Spinal cord (tissue), 10 donors: ENCODE data around the gene TRPC4. TPM values are rescaled to one million over a fixed set of nuclear protein-coding genes. Genes with fewer than 3 reads are reported as not detected.

ENCODE experiments used
- DNase-seq, 6 donors: peaks; one replicate each; pipeline versions ENCODE4 v3.0.0 to v3.0.0-alpha.2; 2013 to 2015; ENCODE audit warnings: low spot score in 6 of 6, low read depth in 4 of 6
- H3K27ac ChIP-seq: one replicate; pipeline ENCODE4 v1.5.1; 2013; ENCODE audit warnings: low read depth, low read length, control low read depth
- H3K27me3 ChIP-seq: one replicate; pipeline ENCODE4 v1.6.1; 2013; ENCODE audit warnings: low read length; ENCODE audit not compliant: control insufficient read depth, insufficient read depth
- H3K36me3 ChIP-seq: one replicate; pipeline ENCODE4 v1.6.1; 2013; ENCODE audit warnings: low read length; ENCODE audit not compliant: control insufficient read depth, insufficient read depth
- H3K4me1 ChIP-seq: one replicate; pipeline ENCODE4 v1.6.1; 2013; ENCODE audit warnings: low read length; ENCODE audit not compliant: control insufficient read depth, insufficient read depth
- H3K4me3 ChIP-seq: one replicate; pipeline ENCODE4 v1.5.1; 2013; ENCODE audit warnings: low read depth, low read length, control low read depth
- H3K9me3 ChIP-seq: one replicate; pipeline ENCODE4 v1.6.1; 2013; ENCODE audit warnings: low read length; ENCODE audit not compliant: control insufficient read depth, insufficient read depth
- WGBS: methylation state at CpG from one replicate; pipeline ENCODE4 v1.1.5; 2013; ENCODE audit warnings: missing lambda C conversion rate; ENCODE audit not compliant: insufficient coverage; 5-methylcytosine and 5-hydroxymethylcytosine counted together
- long read RNA-seq, 4 donors: transcript quantifications; one replicate each; lab custom pipeline, GENCODE V29; 2026
- polyA plus RNA-seq, 2 donors: library from polyadenylated mRNA; unstranded; fragments of 120-200 nt; gene quantifications; one replicate each; pipeline ENCODE4 v1.2.1, GENCODE V29; 2013; ENCODE audit not compliant: insufficient read length in 2 of 2
- total RNA-seq, 2 donors: library from RNA; depleted of rRNA in 1 of 2; stranded (reverse); fragments of 120-200 nt in 1 of 2; fragments of >200 nt in 1 of 2; gene quantifications; one replicate each; pipeline versions ENCODE4 v1.2.3 to v1.2.4, GENCODE V29; 2013 to 2014
- donor health status: healthy.

Gene TRPC4
- total RNA-seq (10 to 100 TPM in 1 of 2 donors, 1 to 10 TPM in 1; 5.2 to 10.6 TPM), polyA plus RNA-seq (1 to 10 TPM; 3.9 to 5.1 TPM)
- long read RNA-seq, donor 1 = 0 reads
- long read RNA-seq, donor 2 = 0 reads
- long read RNA-seq, donor 3 = 0 reads
- long read RNA-seq, donor 4 = 0 reads

GRCh38 chr13:37869756-37870488 lies at the start of gene TRPC4:
Gene TRPC4, minus strand, starts transcription at chr13:37869772. Its CDS starts 86,439 bp downstream, at chr13:37783333.
- H3K9me3 ChIP-seq = no peaks in the 10 kb centered on the region
- H3K27ac ChIP-seq = peak within 1 kb of the TSS; percentile 61
- no peaks in the 10 kb centered on the region for H3K36me3 ChIP-seq
- H3K4me3 ChIP-seq = peak within 1 kb of the TSS; percentile 71
- peak; percentile 60 to 97 (median 69) for DNase-seq
- WGBS = 1% methylated on average over 37 of the region's 43 CpGs
- peaks cover 14% of the 10 kb centered on the region for H3K27me3 ChIP-seq
- peaks cover 15% of the 10 kb centered on the region for H3K4me1 ChIP-seq

- H3K4me3 ChIP-seq = no peak overlapping the region
- no peak overlapping the region for H3K27ac ChIP-seq
- no peaks in the 10 kb centered on the region for H3K4me1 ChIP-seq
- no peaks in the 10 kb centered on the region for H3K36me3 ChIP-seq
- H3K9me3 ChIP-seq = no peaks in the 10 kb centered on the region
- no peaks in the 10 kb centered on the region for H3K27me3 ChIP-seq
- DNase-seq = no peak
- WGBS = 59% methylated on average over 2 of the region's 4 CpGs
These were observed 49.2 kb upstream of the TRPC4 start for GRCh38 chr13:37918751-37919150.

GRCh38 chr13:37918116-37918714 lies 48.6 kb upstream of the TRPC4 start:
- Histone ChIP-seq H3K9me3 (no peaks in the 10 kb centered on the region), H3K27me3 (no peaks in the 10 kb centered on the region), H3K4me1 (no peaks in the 10 kb centered on the region), H3K4me3 (no peak overlapping the region), H3K27ac (no peak overlapping the region), H3K36me3 (no peaks in the 10 kb centered on the region)
- DNase-seq = peak in 1 of 6 donors; percentile 40
- no CpG with 5 or more reads among the region's 3 CpGs for WGBS

GRCh38 chr13:37914781-37915391 lies 45.3 kb upstream of the TRPC4 start:
- H3K4me1 ChIP-seq = no peaks in the 10 kb centered on the region
- WGBS = no CpG with 5 or more reads among the region's 2 CpGs
- no peak for DNase-seq
- no peak overlapping the region for H3K27ac ChIP-seq
- H3K9me3 ChIP-seq = no peaks in the 10 kb centered on the region
- H3K36me3 ChIP-seq = no peaks in the 10 kb centered on the region
- no peaks in the 10 kb centered on the region for H3K27me3 ChIP-seq
- no peak overlapping the region for H3K4me3 ChIP-seq

GRCh38 chr13:37910790-37911189 lies 41.2 kb upstream of the TRPC4 start:
- no peaks in the 10 kb centered on the region for H3K36me3 ChIP-seq
- no peak overlapping the region for H3K4me3 ChIP-seq
- no peaks in the 10 kb centered on the region for H3K9me3 ChIP-seq
- H3K27me3 ChIP-seq = no peaks in the 10 kb centered on the region
- no peak for DNase-seq
- 80% methylated on average over 1 of the region's 1 CpG for WGBS
- H3K4me1 ChIP-seq = no peaks in the 10 kb centered on the region
- H3K27ac ChIP-seq = no peak overlapping the region

GRCh38 chr13:37906880-37907279 lies 37.3 kb upstream of the TRPC4 start:
- Histone ChIP-seq H3K36me3 (no peaks in the 10 kb centered on the region), H3K27ac (no peak overlapping the region), H3K4me1 (no peaks in the 10 kb centered on the region), H3K9me3 (no peaks in the 10 kb centered on the region), H3K4me3 (no peak overlapping the region), H3K27me3 (no peaks in the 10 kb centered on the region)
- no CpG with 5 or more reads among the region's 1 CpG for WGBS
- DNase-seq = no peak

- no peak overlapping the region for H3K27ac ChIP-seq
- no peaks in the 10 kb centered on the region for H3K36me3 ChIP-seq
- peak in 1 of 6 donors; percentile 5 for DNase-seq
- 100% methylated on average over 1 of the region's 2 CpGs for WGBS
- no peaks in the 10 kb centered on the region for H3K4me1 ChIP-seq
- no peak overlapping the region for H3K4me3 ChIP-seq
- H3K27me3 ChIP-seq = no peaks in the 10 kb centered on the region
- no peaks in the 10 kb centered on the region for H3K9me3 ChIP-seq
These were observed 36.2 kb upstream of the TRPC4 start for GRCh38 chr13:37905736-37906135.

- 62% methylated on average over 4 of the region's 4 CpGs for WGBS
- Histone ChIP-seq H3K4me3 (no peak overlapping the region), H3K9me3 (no peaks in the 10 kb centered on the region)
These were observed 30.2 kb upstream of the TRPC4 start for GRCh38 chr13:37899753-37900152.

GRCh38 chr13:37893321-37893720 lies 23.7 kb upstream of the TRPC4 start:
- DNase-seq = no peak
- H3K27ac ChIP-seq = no peak overlapping the region
- no peaks in the 10 kb centered on the region for H3K27me3 ChIP-seq
- no peak overlapping the region for H3K4me3 ChIP-seq
- H3K36me3 ChIP-seq = no peaks in the 10 kb centered on the region
- no peaks in the 10 kb centered on the region for H3K9me3 ChIP-seq
- no peaks in the 10 kb centered on the region for H3K4me1 ChIP-seq

More at GRCh38 chr13:37899753-37900152, 30.2 kb upstream of the TRPC4 start:
- H3K36me3 ChIP-seq = no peaks in the 10 kb centered on the region
- H3K4me1 ChIP-seq = no peaks in the 10 kb centered on the region
- no peak overlapping the region for H3K27ac ChIP-seq
- no peak for DNase-seq
- H3K27me3 ChIP-seq = no peaks in the 10 kb centered on the region
